ENCODE measurements around the gene LRRC2. TPM values are rescaled to one million over a fixed set of nuclear protein-coding genes. Genes with fewer than 3 reads are reported as not detected.

The LRRC2 gene
- total and polyA plus RNA-seq, 2 of the 13 experiments (the other 11 are each of a cell fraction or from before 2014, with no cell fraction given) = 0.27 to 0.58 TPM

GRCh38 chr3:46488735-46489361 lies 77.3 kb downstream of the LRRC2 start (continued):
- TF ChIP-seq ZBTB44 (CRISPR knock-in tag; IDR thresholded peaks at IDR 0.05) (no peak), CBX5 (CRISPR knock-in tag; IDR thresholded peaks at IDR 0.05; ENCODE audit: borderline replicate concordance) (peak; percentile 69; the same call in 1 of the 2 replicates), ZNF543 (CRISPR knock-in tag; IDR thresholded peaks at IDR 0.05) (no peak), BORCS8-MEF2B (CRISPR knock-in tag; IDR thresholded peaks at IDR 0.05) (0 out of 2 replicates have a peak, but pooled peaks have one; percentile 29), ZNF513 (CRISPR knock-in tag; conservative IDR thresholded peaks at IDR 0.05) (no peak), KDM3A (CRISPR knock-in tag; IDR thresholded peaks at IDR 0.05; ENCODE audit: low read depth) (peak; percentile 64; the same call in 1 of the 2 replicates), SSRP1 (CRISPR knock-in tag; IDR thresholded peaks at IDR 0.05) (0 out of 2 replicates have a peak, but pooled peaks have one; percentile 76), ZNF329 (CRISPR knock-in tag; IDR thresholded peaks at IDR 0.05; ENCODE audit: low read depth) (peak; percentile 44; the same call in 1 of the 2 replicates), RARA (CRISPR knock-in tag; IDR thresholded peaks at IDR 0.05) (peak; percentile 33; the same call in 1 of the 2 replicates), ZNF580 (CRISPR knock-in tag; IDR thresholded peaks at IDR 0.05; ENCODE audit: borderline replicate concordance, low read depth) (peak; percentile 69; the same call in 1 of the 2 replicates), ZNF574 (CRISPR knock-in tag; IDR thresholded peaks at IDR 0.05) (peak; percentile 85), ZNF724P (CRISPR knock-in tag; IDR thresholded peaks at IDR 0.05; ENCODE audit: borderline replicate concordance) (no peak), TFDP2 (CRISPR knock-in tag; IDR thresholded peaks at IDR 0.05) (0 out of 2 replicates have a peak, but pooled peaks have one; percentile 20), ZBTB33 (CRISPR knock-in tag; IDR thresholded peaks at IDR 0.05) (peak; percentile 75), KAT8 (CRISPR knock-in tag; IDR thresholded peaks at IDR 0.05) (peak; percentile 37; the same call in 1 of the 2 replicates), MAZ (IDR thresholded peaks at IDR 0.05; ENCODE audit: borderline replicate concordance, low read depth, low read length) (peak; percentile 33; the same call in 1 of the 2 replicates), MAZ (CRISPR knock-in tag; IDR thresholded peaks at IDR 0.05; ENCODE audit: low read depth) (no peak; the same call in 1 of the 2 replicates), TFDP1 (CRISPR knock-in tag; IDR thresholded peaks at IDR 0.05; ENCODE audit: borderline replicate concordance) (0 out of 2 replicates have a peak, but pooled peaks have one; percentile 47)

Data from HepG2 (cell line).